ENCODE data around the gene DPY19L1.
"Not testable (repeated sequence)": the region's sequence is repeated elsewhere in the genome, so short reads cannot be mapped to it uniquely, and the experiment has no call there.

The DPY19L1 gene

GRCh38 chr7:35032166-35032565, 5.1 kb downstream of the DPY19L1 start:
- no peak for DNase-seq

- no peak for DNase-seq
Measured at GRCh38 chr7:35030848-35031247, 6.4 kb downstream of the DPY19L1 start.

GRCh38 chr7:35029311-35029710, 8.0 kb downstream of the DPY19L1 start:
- no peak for DNase-seq

- no peak for DNase-seq
Measured at GRCh38 chr7:35026150-35026549, 11.1 kb downstream of the DPY19L1 start.

GRCh38 chr7:35025369-35025870, 11.9 kb downstream of the DPY19L1 start:
- DNase-seq: no peak

- DNase-seq: no peak
Measured at GRCh38 chr7:35024298-35024697, 13.0 kb downstream of the DPY19L1 start.

GRCh38 chr7:35022725-35023124, 14.6 kb downstream of the DPY19L1 start:
- no peak for DNase-seq

GRCh38 chr7:35021445-35021844, 15.8 kb downstream of the DPY19L1 start:
- no peak for DNase-seq

GRCh38 chr7:35019801-35020200, 17.5 kb downstream of the DPY19L1 start:
- no peak for DNase-seq

GRCh38 chr7:35019179-35019729, 18.0 kb downstream of the DPY19L1 start:
- no peak for DNase-seq

- DNase-seq: no peak
Measured at GRCh38 chr7:35015346-35015859, 21.9 kb downstream of the DPY19L1 start.

GRCh38 chr7:35012160-35012559, 25.1 kb downstream of the DPY19L1 start:
- no peak for DNase-seq

- DNase-seq: no peak
Measured at GRCh38 chr7:35011085-35011484, 26.2 kb downstream of the DPY19L1 start.

- DNase-seq: no peak
Measured at GRCh38 chr7:35007768-35008167, 29.5 kb downstream of the DPY19L1 start.

GRCh38 chr7:35004531-35005095, 32.7 kb downstream of the DPY19L1 start:
- DNase-seq: peak; percentile 6

- DNase-seq: peak; percentile 97
Measured at GRCh38 chr7:35003679-35004303, 33.5 kb downstream of the DPY19L1 start.

GRCh38 chr7:35003177-35003650, 34.1 kb downstream of the DPY19L1 start:
- DNase-seq: peak; percentile 97

- DNase-seq: not testable (repeated sequence)
Measured at GRCh38 chr7:34998335-34998734, 39.0 kb downstream of the DPY19L1 start.

GRCh38 chr7:34996423-34997090, 40.7 kb downstream of the DPY19L1 start:
- DNase-seq: not testable (repeated sequence)

- DNase-seq: no peak
Measured at GRCh38 chr7:34995757-34996156, 41.5 kb downstream of the DPY19L1 start.

- no peak for DNase-seq
Measured at GRCh38 chr7:34991938-34992840, 45.1 kb downstream of the DPY19L1 start.

- DNase-seq: not testable (repeated sequence)
Measured at GRCh38 chr7:34988442-34989125, 48.7 kb downstream of the DPY19L1 start.
